HG03139 (cell line): ENCODE results near the gene E2F3.

Source experiments
- ATAC-seq: cut with Tn5 transposase; IDR thresholded peaks from one replicate; pipeline ENCODE4 v1.9.1; 2021; ENCODE audit not compliant: unreplicated experiment

E2F3 gene

GRCh38 chr6:20432692-20433091 lies 31.0 kb downstream of the E2F3 start:
- ATAC-seq: no peak

GRCh38 chr6:20433321-20433720 lies 31.6 kb downstream of the E2F3 start:
- ATAC-seq: no peak

GRCh38 chr6:20433929-20434328 lies 32.2 kb downstream of the E2F3 start:
- no peak for ATAC-seq

GRCh38 chr6:20434766-20435165 lies 33.1 kb downstream of the E2F3 start:
- no peak for ATAC-seq

GRCh38 chr6:20436719-20437118 lies 35.0 kb downstream of the E2F3 start:
- ATAC-seq: no peak

- no peak for ATAC-seq
These were observed 36.0 kb downstream of the E2F3 start for GRCh38 chr6:20437639-20438038.

- no peak for ATAC-seq
These were observed 36.9 kb downstream of the E2F3 start for GRCh38 chr6:20438462-20439070.

- ATAC-seq: no peak
These were observed 37.9 kb downstream of the E2F3 start for GRCh38 chr6:20439558-20439957.

- ATAC-seq: no peak
These were observed 38.6 kb downstream of the E2F3 start for GRCh38 chr6:20440296-20440695.

GRCh38 chr6:20441236-20441635 lies 39.6 kb downstream of the E2F3 start:
- ATAC-seq: no peak

GRCh38 chr6:20441921-20442320 lies 40.2 kb downstream of the E2F3 start:
- ATAC-seq: no peak

GRCh38 chr6:20444786-20445271 lies 43.1 kb downstream of the E2F3 start:
- ATAC-seq: no peak

- no peak for ATAC-seq
These were observed 45.5 kb downstream of the E2F3 start for GRCh38 chr6:20447157-20447556.

GRCh38 chr6:20447581-20448132 lies 46.0 kb downstream of the E2F3 start:
- no peak for ATAC-seq

- ATAC-seq: no peak
These were observed 47.1 kb downstream of the E2F3 start for GRCh38 chr6:20448828-20449227.

- no peak for ATAC-seq
These were observed 52.6 kb downstream of the E2F3 start for GRCh38 chr6:20454204-20454824.

GRCh38 chr6:20455251-20455940 lies 53.7 kb downstream of the E2F3 start:
- no peak for ATAC-seq

GRCh38 chr6:20458027-20458894 lies 56.6 kb downstream of the E2F3 start:
- no peak for ATAC-seq

GRCh38 chr6:20459682-20460081 lies 58.0 kb downstream of the E2F3 start:
- ATAC-seq: no peak

GRCh38 chr6:20461576-20461975 lies 59.9 kb downstream of the E2F3 start:
- ATAC-seq: no peak

GRCh38 chr6:20463396-20463795 lies 61.7 kb downstream of the E2F3 start:
- no peak for ATAC-seq
